CD14-positive monocyte (primary cell): ENCODE results near the gene GMDS. TPM values are rescaled to one million over a fixed set of nuclear protein-coding genes. Genes with fewer than 3 reads are reported as not detected.

Experiments
- DNase-seq, 3 donors: peaks; one replicate each; pipeline ENCODE4 v3.0.0-alpha.2; 2011 to 2022
- H2AFZ ChIP-seq: 2 replicates; pipeline ENCODE4 v1.6.0; 2012; ENCODE audit warnings: mild to moderate bottlenecking, low read depth, low read length, inconsistent platforms; ENCODE audit not compliant: insufficient read depth, poor library complexity, severe bottlenecking
- H3K27ac ChIP-seq, 2 donors: 1 replicate in 1 of 2; 2 replicates in 1 of 2; pipeline ENCODE4 v1.5.1; 2012 to 2013; ENCODE audit warnings: low read length in 2 of 2, control low read depth in 1 of 2, inconsistent platforms in 1 of 2, low read depth in 1 of 2, mild to moderate bottlenecking in 1 of 2
- H3K27me3 ChIP-seq, 2 donors: one replicate each; pipeline versions ENCODE4 v1.6.0 to v1.6.1; 2011 to 2013; ENCODE audit warnings: low read length in 2 of 2; ENCODE audit not compliant: control insufficient read depth in 2 of 2, insufficient read depth in 2 of 2
- H3K36me3 ChIP-seq, 2 donors: replicated peaks in 1 of 2; 1 replicate in 1 of 2; 2 replicates in 1 of 2; pipeline versions ENCODE4 v1.5.1 to v1.6.1; 2012 to 2013; ENCODE audit warnings: low read length in 2 of 2, control low read depth in 1 of 2, inconsistent platforms in 1 of 2, mild to moderate bottlenecking in 1 of 2; ENCODE audit not compliant: insufficient read depth in 2 of 2, control insufficient read depth in 1 of 2
- H3K4me1 ChIP-seq, 2 donors: 1 replicate in 1 of 2; 2 replicates in 1 of 2; pipeline versions ENCODE4 v1.5.1 to v1.6.1; 2012 to 2013; ENCODE audit warnings: low read length in 2 of 2, control low read depth in 1 of 2, inconsistent platforms in 1 of 2, mild to moderate bottlenecking in 1 of 2, moderate library complexity in 1 of 2; ENCODE audit not compliant: insufficient read depth in 2 of 2, control insufficient read depth in 1 of 2
- H3K4me2 ChIP-seq: replicated peaks from 2 replicates; pipeline ENCODE3; 2012; ENCODE audit warnings: low read length, moderate library complexity, mild to moderate bottlenecking; ENCODE audit not compliant: poor library complexity, severe bottlenecking; ENCODE audit errors: extremely low read depth
- H3K4me3 ChIP-seq, 3 experiments: fragments of 200-600 bp in 1 of 3; sonication (generic) in 1 of 3; replicated peaks in 1 of 3; 1 replicate in 2 of 3; 2 replicates in 1 of 3; pipeline ENCODE4 v1.5.1; 2011 to 2013; ENCODE audit warnings: low read length in 3 of 3, mild to moderate bottlenecking in 3 of 3, control low read depth in 2 of 3, low read depth in 2 of 3, inconsistent platforms in 1 of 3, moderate library complexity in 1 of 3
- H3K79me2 ChIP-seq: 2 replicates; pipeline ENCODE4 v1.6.0; 2012; ENCODE audit warnings: mild to moderate bottlenecking, control low read depth, inconsistent platforms, low read length, moderate library complexity; ENCODE audit not compliant: insufficient read depth
- H3K9ac ChIP-seq: 2 replicates; pipeline ENCODE4 v1.6.0; 2017; ENCODE audit warnings: low read length, mild to moderate bottlenecking; ENCODE audit not compliant: insufficient read depth, poor library complexity, severe bottlenecking
- H3K9me3 ChIP-seq, 2 donors: replicated peaks in 1 of 2; 1 replicate in 1 of 2; 2 replicates in 1 of 2; pipeline versions ENCODE4 v1.5.1 to v1.6.1; 2012 to 2013; ENCODE audit warnings: low read length in 2 of 2, control low read depth in 1 of 2; ENCODE audit not compliant: control insufficient read depth in 1 of 2, insufficient read depth in 1 of 2
- H4K20me1 ChIP-seq: 2 replicates; pipeline ENCODE4 v1.6.0; 2012; ENCODE audit warnings: mild to moderate bottlenecking, low read length, control low read depth, moderate library complexity; ENCODE audit not compliant: insufficient read depth
- H3K27ac Mint-ChIP-seq, 7 donors: one replicate each; pipeline ENCODE4 v1.8.0; 2020; ENCODE audit warnings: mild to moderate bottlenecking in 7 of 7, mixed read lengths in 7 of 7, moderate library complexity in 6 of 7, inconsistent platforms in 2 of 7
- H3K27me3 Mint-ChIP-seq, 3 donors: one replicate each; pipeline ENCODE4 v1.8.0; 2021 to 2022; ENCODE audit warnings: low read depth in 3 of 3, mild to moderate bottlenecking in 3 of 3, mixed read lengths in 3 of 3, moderate library complexity in 3 of 3, inconsistent platforms in 1 of 3
- H3K36me3 Mint-ChIP-seq, 2 donors: one replicate each; pipeline ENCODE4 v1.8.0; 2020; ENCODE audit warnings: mixed read lengths in 2 of 2, inconsistent platforms in 1 of 2, mild to moderate bottlenecking in 1 of 2
- H3K4me1 Mint-ChIP-seq: one replicate; pipeline ENCODE4 v1.8.0; 2020; ENCODE audit warnings: mild to moderate bottlenecking, mixed read lengths
- H3K4me3 Mint-ChIP-seq, 2 donors: one replicate each; pipeline ENCODE4 v1.8.0; 2020; ENCODE audit warnings: mild to moderate bottlenecking in 2 of 2, mixed read lengths in 2 of 2, moderate library complexity in 1 of 2
- H3K9me3 Mint-ChIP-seq, 7 donors: one replicate each; pipeline ENCODE4 v1.8.0; 2020 to 2022; ENCODE audit warnings: mixed read lengths in 7 of 7, mild to moderate bottlenecking in 6 of 7, moderate library complexity in 6 of 7, inconsistent platforms in 2 of 7
- WGBS: methylation state at CpG from one replicate; pipeline ENCODE4 v1.1.5; 2013; ENCODE audit warnings: missing lambda C conversion rate; ENCODE audit not compliant: insufficient coverage; 5-methylcytosine and 5-hydroxymethylcytosine counted together
- intact Hi-C, 2 donors: fragments of 100-400 bp; cut with micrococcal nuclease; formaldehyde crosslinking; loops; one replicate each; pipeline versions ENCODE4 v1.15.0 to v1.15.1; 2023
- polyA plus RNA-seq, 3 donors: library from polyadenylated mRNA; depleted of rRNA in 1 of 3; unstranded in 2 of 3; stranded (reverse) in 1 of 3; fragments of 300-500 nt in 2 of 3; fragments of >200 nt in 1 of 3; fragmentation: Illumina TruSeq in 2 of 3; gene quantifications; 1 replicate in 2 of 3; 2 replicates in 1 of 3; pipeline ENCODE4 v1.2.3, GENCODE V29; 2012 to 2021
- TF ChIP-seq, protein P1 (sequence below): fragments of 200-600 bp; IDR thresholded peaks from one replicate; pipeline ENCODE4 v1.8.0; 2022; ENCODE audit warnings: antibody characterized with exemption, mild to moderate bottlenecking

The GMDS gene
- polyA plus RNA-seq, 3 donors: 10.5 to 19.9 (median 17.6) TPM

DNA sequence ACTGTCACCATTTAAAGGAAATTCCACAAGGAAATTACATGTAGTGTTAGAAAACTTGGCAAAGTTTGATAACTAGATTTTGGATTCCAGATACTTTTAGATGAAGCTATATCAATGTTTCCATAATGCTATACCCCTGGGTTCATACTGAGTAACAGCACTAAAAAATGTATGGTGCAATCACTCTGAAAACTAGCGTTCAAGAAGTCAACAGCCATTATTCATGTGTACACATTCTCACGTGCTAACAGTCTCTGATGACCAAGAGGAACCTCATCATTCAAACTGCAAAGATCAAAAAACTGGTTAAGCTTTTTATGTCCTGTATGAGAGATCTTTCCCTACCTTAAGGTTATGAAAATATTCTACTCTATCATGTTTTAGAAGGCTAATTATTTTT lies 197.6 kb downstream of the GMDS start:
- Histone ChIP-seq H3K4me1 (no peaks in the 10 kb centered on the region), H2AFZ (no peak overlapping the region), H3K36me3 (no peaks in the 10 kb centered on the region), H3K79me2 (no peaks in the 10 kb centered on the region), H3K9me3 (no peaks in the 10 kb centered on the region), H3K4me2 (no peak overlapping the region), H3K9ac (no peak overlapping the region), H3K27me3 (no peaks in the 10 kb centered on the region), H3K27ac (no peak overlapping the region), H3K4me3 (no peak overlapping the region), H4K20me1 (no peaks in the 10 kb centered on the region)
- Mint-ChIP-seq H3K27me3 (no peaks in the 10 kb centered on the region), H3K4me3 (no peak overlapping the region), H3K36me3 (no peaks in the 10 kb centered on the region), H3K4me1 (no peaks in the 10 kb centered on the region), H3K27ac (no peak overlapping the region), H3K9me3 (peaks cover 0 to 4% (median 2%) of the 10 kb centered on the region in 7 donors)
- 33% methylated on average over 1 of the region's 2 CpGs for WGBS
- DNase-seq: no peak
- TF ChIP-seq, protein P1, sequence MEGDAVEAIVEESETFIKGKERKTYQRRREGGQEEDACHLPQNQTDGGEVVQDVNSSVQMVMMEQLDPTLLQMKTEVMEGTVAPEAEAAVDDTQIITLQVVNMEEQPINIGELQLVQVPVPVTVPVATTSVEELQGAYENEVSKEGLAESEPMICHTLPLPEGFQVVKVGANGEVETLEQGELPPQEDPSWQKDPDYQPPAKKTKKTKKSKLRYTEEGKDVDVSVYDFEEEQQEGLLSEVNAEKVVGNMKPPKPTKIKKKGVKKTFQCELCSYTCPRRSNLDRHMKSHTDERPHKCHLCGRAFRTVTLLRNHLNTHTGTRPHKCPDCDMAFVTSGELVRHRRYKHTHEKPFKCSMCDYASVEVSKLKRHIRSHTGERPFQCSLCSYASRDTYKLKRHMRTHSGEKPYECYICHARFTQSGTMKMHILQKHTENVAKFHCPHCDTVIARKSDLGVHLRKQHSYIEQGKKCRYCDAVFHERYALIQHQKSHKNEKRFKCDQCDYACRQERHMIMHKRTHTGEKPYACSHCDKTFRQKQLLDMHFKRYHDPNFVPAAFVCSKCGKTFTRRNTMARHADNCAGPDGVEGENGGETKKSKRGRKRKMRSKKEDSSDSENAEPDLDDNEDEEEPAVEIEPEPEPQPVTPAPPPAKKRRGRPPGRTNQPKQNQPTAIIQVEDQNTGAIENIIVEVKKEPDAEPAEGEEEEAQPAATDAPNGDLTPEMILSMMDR: no peak
- intact Hi-C loops: no loop called here

DNA sequence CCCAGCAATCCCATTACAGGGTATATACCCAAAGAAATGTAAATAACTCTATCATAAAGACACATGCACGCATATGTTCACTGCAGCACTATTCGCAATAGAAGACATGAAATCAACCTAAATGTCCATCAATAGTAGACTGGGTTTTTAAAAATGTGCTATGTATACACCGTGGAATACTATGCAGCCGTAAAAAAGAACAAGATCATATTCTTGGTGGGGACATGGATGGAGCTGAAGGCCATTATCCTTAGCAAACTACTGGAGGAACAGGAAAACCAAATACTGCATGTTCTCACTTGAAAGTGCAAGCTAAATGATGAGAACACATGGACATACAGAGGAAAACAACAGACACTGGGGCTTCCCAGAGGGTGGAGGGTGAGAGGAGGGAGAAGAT lies 201.2 kb downstream of the GMDS start:
- TF ChIP-seq, protein P1: no peak
- Mint-ChIP-seq H3K4me3 (no peak overlapping the region), H3K9me3 (peaks cover 0 to 4% (median 2%) of the 10 kb centered on the region in 7 donors), H3K27me3 (no peaks in the 10 kb centered on the region), H3K36me3 (no peaks in the 10 kb centered on the region), H3K27ac (no peak overlapping the region), H3K4me1 (no peaks in the 10 kb centered on the region)
- Histone ChIP-seq H3K4me2 (no peak overlapping the region), H3K79me2 (no peaks in the 10 kb centered on the region), H3K9ac (no peak overlapping the region), H3K36me3 (no peaks in the 10 kb centered on the region), H3K27ac (no peak overlapping the region), H3K9me3 (no peaks in the 10 kb centered on the region), H4K20me1 (no peaks in the 10 kb centered on the region), H2AFZ (no peak overlapping the region), H3K4me1 (no peaks in the 10 kb centered on the region), H3K27me3 (no peaks in the 10 kb centered on the region), H3K4me3 (no peak overlapping the region)
- intact Hi-C loops: no loop called here
- WGBS: 100% methylated on average over 1 of the region's 4 CpGs
- DNase-seq: no peak
